Bone marrow (tissue), 2 donors: ENCODE results near the gene C6orf120.
"Not testable (repeated sequence)": the region's sequence is repeated elsewhere in the genome, so short reads cannot be mapped to it uniquely, and the experiment has no call there.

Experiments used
- DNase-seq, 2 donors: peaks; one replicate each; lab custom pipeline; 2025; lab: John Stamatoyannopoulos, UW

Gene C6orf120

DNA sequence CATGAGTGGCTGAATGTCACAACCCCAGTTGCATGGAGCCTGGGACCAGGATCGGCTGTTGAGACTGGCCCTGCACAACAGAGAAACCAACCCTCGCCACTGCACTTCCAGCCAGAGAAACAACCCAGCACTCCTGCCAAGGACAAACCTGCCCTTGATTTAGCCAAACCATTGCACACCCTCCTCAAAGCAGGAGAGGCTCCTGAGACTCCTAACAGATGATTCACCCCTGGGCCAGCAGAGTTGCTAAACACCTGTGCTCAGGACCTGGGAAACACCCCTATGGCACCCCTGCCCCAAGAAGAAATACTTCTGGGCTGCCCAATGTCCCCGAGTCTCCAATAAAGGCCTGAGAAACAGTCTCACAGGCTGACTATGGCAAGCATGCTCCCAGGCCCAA, 17.9 kb upstream of the C6orf120 start:
- DNase-seq = no peak

DNA sequence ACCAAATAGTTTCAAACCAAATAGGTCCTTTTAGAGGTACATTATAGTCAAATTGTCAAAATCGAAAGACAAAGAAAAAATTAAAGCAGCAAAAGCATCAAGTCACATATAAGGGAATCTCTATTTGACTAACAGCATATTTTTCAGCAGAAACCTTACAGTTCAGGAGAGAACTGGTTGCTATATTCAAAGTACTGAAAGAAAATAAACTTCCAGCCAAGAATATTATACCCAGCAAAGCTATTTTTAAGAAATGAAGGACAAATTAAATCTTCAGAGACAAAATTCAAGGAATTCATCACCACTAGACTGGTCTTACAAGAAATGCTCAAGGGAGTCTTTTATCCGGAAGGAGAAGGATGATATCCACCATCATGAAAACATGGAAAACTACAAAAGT, 16.1 kb upstream of the C6orf120 start:
- no peak for DNase-seq

DNA sequence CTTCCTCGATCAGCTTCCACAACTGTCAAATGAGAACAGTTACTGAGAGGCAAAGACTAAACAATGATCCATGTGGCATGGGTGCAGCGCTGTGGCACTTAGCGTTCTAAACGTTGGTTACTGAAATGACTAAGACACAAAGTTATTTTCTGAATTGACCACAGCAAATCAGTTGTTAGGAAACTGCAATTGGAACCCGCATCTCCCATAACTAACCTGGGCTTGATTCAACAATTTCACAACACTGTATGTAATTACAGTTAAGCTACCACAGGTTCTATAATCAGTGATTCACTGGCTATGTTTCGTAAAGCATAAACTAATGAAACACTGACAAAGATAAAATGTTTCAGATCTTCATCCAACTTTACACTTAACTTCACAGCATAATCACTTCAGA, 12.6 kb upstream of the C6orf120 start:
- no peak for DNase-seq

DNA sequence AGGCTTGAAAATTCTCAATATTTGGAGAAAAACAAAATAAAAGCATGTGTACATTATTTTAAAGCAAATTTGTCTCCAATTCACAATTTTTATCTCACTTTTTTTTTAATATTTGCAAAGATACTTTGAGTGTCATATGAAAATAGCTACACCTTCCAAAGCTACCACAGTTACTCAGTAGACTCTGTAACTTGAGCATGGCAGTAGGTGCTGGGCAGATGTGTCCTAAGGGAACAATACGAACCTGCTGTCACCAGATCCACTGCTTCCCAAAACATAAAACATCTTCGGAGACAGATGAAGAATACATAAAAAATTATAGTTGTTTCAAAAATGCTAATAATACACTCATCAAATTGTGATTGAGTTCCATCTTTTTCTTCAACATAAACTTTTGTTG, 10.7 kb upstream of the C6orf120 start:
- no peak for DNase-seq

- no peak for DNase-seq
These were observed 9.4 kb upstream of the C6orf120 start for GRCh38 chr6:169692516-169692915.

GRCh38 chr6:169695131-169695530, 6.8 kb upstream of the C6orf120 start:
- no peak for DNase-seq

DNA sequence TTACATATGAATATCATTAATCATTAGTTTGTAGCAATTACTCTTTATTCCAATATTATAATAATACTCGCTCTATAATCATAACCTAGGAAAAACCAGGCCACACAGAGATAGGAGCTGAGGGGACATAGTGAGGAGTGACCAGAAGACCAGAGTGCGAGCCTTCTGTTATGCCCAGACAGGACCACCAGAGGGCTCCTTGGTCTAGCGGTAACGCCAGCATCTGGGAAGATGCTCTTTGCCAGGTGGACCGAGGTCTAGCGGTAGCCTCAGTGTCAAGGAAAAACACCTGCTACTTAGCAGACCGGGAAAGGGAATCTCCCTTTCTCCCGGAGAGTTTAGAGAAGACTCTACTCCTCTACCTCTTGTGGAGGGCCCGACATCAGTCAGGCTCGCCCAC, 4.8 kb upstream of the C6orf120 start:
- not testable (repeated sequence) for DNase-seq

DNA sequence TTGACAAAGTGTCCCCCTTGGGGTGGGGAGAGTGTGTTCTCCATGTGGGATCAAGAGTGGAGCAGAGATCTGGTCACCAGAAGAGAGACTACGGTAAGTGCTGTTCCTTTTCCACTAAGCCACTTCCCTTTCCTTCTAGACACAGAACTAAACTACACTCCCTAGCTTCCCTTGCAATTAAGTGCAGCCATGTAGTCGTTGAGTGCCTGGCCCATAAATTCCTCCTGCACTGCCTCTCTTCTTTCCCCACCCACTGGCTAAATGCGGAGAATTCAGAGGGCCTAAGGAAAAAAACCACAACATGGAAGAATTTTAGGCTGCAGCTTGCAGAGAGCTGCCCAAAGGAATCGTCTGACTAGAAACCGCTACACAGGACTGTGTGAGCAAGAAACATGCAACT, 1.6 kb upstream of the C6orf120 start:
- DNase-seq = peak in 1 of 2 donors; percentile 4

DNA sequence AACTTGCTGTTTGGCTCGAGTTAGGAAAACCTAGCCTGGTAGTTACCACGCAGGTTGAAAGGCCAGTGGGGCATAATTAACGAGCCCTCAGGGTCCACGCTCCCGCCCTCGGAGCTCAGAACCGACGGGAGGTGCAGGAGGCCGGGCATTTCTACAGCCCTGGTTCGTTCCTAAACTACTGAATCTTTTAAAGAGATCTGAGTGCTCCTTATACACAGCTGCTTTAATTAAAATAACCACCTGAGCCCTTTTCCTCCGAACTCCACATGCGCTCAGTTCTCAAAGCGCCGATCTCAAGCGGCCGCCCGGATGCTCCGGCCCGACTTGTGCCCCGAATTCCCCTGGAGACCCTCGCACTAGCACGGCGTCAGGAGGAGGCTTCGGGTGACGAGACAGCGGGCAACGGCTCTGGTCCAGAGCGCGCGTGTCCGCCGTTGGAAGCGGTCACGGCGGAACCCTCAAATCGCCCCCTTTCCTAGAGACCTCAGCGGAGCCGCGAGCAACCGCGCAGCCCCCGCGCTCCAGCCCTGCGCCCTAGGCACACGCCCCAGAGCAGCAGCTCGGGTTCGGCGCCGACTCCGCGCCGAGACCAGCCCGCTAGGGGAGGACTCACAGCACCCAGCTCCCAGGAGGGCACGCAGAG, 494 bp upstream of the C6orf120 start:
- no peak for DNase-seq

DNA sequence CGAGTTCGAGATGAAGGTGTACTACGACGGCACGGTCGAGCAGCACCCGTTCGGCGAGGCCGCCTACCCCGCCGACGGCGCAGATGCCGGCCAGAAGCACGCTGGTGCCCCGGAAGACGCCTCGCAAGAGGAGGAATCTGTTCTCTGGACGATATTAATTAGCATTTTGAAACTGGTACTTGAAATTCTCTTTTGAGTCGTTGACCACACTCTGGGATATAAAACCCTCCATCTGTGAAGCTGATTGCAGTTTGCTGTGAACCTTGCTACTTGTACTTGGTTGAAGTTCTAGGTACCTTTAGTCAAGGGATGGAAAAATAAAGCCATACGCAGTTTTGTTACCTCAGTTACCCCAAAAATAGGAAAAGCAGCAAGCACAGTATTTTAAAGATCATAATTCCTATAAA, 917 bp downstream of the C6orf120 start:
- DNase-seq = no peak

GRCh38 chr6:169707772-169708171, 5.8 kb downstream of the C6orf120 start:
- no peak for DNase-seq

DNA sequence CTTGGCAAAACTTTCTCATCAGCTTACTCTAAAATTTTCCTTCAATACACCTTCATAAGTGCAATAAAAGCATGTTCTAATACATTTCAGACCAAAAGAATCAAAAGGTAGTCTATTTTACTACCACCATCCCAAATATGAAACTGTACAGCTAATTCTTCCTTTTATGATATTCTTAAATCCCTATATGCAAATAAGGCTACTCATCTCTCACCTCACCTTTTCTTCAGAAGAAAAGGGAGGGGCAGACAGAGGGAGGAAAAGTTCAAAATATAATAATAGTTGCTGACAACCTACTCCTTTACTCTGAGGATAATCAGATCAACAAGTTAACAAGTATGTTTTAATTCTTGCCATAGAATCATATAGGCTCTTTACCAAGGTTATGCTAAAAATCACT, 7.4 kb downstream of the C6orf120 start:
- DNase-seq = no peak

DNA sequence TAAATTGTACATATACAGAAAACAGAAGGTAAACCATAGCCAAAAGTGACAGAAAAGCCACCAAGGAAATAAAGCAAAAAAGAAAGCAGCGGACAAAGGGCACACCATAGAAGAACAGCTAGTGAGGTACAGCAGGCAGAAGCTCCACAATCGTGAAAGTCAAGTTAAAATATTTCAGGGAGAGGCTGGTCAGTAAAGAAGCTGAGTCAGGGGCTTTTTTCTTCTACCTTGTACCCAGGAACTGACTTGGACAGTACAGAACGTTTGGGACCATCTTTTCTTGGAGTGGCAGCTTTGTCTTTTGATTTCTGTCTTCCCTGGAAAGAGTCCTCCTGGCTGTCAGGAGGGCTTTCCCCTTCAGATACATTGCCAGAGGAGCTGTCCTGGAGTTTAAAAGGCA, 8.1 kb downstream of the C6orf120 start:
- DNase-seq = no peak

DNA sequence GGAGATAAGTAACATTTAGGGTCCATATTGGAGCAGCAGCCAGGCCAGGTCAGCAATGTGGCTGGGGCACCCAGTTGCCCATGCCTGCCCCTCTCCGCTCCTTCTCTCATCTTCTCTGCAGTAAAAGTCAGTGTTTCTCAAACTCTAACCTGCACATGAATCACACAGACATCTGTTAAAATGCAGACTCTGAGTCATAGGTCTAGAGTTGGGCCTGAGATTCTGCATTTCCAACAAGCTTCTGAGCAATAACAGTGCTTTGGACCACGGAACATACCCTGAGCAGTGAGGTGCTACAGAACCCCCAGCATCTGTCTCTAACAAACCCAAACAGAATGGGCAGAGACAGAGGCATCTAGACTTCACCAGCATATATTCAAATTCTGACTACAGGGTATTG, 12.3 kb downstream of the C6orf120 start:
- DNase-seq = no peak

GRCh38 chr6:169714595-169714994, 12.7 kb downstream of the C6orf120 start:
- no peak for DNase-seq

- no peak for DNase-seq
These were observed 17.2 kb downstream of the C6orf120 start for GRCh38 chr6:169719117-169719516.

DNA sequence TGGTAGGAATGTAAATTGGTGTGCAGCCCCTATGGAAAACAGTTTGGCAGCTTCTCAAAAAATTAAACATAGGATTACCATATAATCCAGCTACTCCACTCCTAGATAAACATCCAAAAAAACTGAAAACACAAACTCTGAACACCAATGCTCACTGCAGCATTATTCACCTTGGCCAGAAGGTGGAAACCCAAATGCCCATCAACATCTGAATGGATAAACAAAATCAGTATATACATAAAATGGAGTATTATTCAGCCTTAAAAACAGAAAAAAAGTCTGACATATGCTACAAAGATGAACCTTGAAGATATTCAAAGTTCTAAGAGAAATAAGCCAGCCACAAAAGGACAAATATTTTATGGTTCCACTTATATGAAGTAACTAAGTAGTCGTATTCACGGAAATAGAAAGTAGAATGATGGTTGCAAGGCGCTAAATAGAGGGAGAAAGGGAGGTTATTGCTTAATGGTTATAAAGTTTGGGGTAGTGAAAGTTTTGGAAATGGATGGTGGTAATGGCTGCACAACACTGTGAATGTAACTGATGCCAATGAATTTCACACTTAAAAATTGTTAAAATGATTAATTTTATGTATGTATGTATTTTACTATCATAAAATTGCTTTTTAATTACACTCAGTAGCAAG, 18.4 kb downstream of the C6orf120 start:
- no peak for DNase-seq

- DNase-seq = peak; percentile 14 to 15
These were observed 20.7 kb downstream of the C6orf120 start for GRCh38 chr6:169722362-169723199.

DNA sequence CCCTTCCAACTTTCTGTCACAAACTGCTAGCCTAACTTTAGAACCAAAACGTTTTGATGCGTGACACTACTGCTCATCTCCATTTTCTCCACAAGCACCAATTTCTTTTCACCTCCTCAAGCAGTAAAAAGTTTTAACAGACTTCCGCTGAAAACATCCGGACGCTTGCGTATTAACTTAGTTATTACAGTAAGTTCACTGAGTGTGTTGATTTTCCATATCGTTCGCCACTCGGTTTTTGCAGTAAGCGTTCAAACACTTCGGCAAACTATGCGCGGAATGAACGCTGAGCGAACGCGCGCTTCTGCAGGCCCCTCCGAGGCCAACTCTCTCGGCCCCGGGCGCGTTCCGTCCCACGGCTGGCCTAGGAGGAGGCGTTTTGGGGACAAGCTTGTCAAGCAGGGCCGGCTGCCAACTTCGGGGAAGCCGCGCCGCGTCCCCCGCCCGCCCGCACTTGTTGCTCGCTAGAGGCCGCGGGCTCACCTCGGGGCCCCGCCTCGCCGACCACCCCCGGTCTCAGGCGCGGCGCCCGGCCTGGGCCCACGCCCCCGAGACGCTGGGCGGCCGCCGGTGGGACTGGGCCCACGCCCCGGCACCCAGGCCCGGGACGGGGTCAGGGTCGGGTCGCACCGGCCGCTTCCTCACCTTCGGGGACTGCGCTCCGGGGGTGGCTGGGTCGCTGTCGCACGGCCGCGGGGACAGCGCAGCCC, 21.4 kb downstream of the C6orf120 start:
- peak; percentile 20 to 36 for DNase-seq

DNA sequence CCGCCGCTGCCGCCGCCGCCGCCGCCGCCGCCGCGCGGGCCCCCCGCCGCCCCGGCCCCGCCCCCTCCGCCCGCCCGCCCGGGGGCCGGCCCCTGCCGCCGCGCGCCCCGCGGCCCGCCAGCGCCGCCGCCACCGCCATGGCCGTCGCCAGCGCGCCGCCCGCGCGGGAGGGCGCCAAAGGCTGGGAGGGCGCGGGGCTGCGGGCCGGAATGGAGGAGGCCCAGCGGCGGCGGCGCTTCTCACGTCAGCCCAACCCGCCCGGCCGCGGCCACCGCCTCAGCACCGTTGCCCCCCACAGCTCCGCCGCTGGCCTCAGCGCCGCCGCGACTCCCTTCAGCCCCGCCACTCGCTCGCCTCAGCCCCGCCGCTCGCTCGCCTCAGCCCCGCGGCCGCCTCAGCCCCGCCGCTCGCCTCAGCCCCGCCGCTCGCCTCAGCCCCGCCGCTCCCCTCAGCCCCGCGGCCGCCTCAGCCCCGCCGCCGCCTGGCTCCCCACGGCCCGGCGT, 22.1 kb downstream of the C6orf120 start:
- DNase-seq = no peak

DNA sequence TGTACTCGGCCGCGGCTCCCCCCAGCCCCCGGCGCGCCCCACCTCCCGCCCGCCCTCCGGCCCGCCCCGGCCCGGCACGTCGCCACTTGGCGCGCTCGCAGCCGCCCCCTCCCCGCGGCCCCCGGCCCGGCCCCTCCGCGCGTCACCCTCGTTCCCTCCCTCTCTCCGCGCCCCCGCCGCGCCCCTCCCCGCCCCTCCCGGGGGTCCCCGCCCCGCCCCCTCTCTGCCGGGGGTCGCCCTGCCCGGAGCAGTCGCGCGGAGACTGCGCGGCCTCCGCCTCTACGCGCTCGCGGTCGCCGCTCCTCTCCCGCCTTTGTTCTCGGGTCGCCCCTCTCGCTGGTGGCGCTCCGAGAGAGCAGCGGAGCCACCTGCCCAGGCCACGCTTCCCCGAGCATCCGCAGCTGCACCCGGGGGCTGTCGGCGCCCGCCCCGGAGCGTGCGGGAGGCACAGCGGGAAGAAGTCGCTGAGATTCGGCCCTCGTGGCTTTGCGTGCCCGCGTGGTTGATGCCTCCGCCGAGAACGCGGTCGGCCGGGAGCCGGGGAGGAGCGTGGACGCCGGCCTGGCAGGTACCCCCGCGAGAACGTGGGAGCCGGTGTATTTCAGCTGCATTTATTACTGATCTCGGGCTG, 22.7 kb downstream of the C6orf120 start, which contains the start of gene PHF10:
Gene PHF10 (minus strand): TSS at position 7 of the 631 bp plus-strand sequence. CDS start 569 bp downstream, outside the sequence.
- DNase-seq = peak; percentile 8 to 46
